Measurements from ENCODE around the gene SYP.

The SYP gene

DNA sequence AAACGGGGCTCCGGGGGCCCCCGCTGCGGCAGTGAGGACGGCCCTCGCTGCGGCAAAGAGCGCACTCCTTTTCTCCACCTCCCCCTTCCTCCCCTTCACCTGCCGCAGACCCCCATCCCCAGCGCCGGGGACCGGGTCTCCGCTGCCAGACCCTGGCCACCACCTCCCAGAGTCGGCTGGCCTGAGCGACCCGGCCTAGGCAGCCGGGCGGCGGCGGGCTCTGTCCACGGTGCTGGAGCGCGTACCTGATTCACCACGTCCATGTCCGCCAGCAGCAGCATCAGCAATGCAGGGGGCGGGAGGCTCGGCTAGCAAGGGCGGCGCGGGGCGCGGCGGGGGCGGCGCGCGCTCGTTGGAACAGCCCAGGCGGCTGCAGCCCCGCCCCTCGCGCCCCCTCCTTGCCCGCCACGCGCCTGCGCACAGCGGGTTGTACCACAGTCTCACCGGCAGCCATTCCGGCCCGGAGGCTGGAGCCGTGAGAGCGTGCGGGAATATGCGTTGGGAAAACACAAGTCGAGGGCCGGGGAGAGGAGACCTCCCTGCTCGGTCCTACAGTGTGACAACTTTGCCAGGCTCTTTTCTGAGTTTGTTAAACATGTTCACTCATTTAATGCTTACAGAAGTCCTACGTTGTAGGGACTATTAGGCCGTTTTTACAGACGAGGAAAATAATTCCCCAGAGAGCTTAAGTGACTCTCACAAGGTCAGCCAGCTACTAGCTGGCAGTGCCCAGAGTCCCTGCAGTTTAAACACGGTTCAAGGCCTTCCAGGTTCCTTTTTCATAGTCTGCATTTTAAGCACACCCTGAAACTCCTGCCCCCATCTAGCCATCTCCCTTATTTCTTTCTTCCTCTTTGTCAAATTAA is at the start of gene SYP:
SYP (minus strand) TSS at position 288 of the 866 bp plus-strand sequence; CDS start at position 281, 7 bp downstream.
- DNase-seq: peak; percentile 84

GRCh38 chrX:49249616-49250015 is 49.6 kb upstream of the SYP start:
- DNase-seq: no peak

- no peak for DNase-seq
Observed at GRCh38 chrX:49249071-49249470, 49.1 kb upstream of the SYP start.

GRCh38 chrX:49247916-49248811 is 48.2 kb upstream of the SYP start:
- no peak for DNase-seq

DNA sequence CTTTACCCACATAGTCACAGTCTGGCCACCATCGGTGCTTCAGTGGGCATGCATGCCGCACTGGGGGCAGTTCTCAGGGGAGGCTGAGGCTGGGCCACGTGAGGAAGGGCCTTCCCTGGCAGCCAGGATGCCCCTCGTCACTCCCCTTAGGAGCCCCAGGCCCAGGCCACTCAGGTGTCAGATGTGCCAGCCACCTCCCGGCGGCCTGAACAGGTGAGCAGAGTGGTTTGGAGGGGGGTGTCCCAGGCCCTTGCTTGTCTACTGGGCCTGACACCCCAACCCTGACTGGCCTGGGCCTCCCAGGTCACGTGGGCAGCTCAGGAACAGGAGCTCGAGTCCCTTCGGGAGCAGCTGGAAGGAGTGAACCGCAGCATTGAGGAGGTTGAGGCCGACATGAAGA is 47.4 kb upstream of the SYP start:
- DNase-seq: no peak

DNA sequence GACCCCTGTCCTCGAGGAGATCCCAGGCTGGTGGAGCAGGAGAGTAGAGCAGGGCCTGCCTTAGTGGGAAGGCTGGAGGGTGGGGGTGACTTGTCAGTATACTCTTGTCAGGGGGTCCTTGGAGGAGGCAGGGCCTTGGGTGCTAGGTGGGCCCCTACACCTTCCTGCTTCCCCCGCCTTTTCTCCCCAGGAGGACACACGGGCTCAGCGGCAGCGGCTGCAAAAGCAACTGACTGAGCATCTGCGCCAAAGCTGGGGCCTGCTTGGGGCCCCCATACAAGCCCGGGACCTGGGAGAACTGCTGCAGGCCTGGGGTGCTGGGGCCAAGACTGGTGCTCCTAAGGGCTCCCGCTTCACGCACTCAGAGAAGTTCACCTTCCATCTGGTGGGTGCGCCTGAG is 46.5 kb upstream of the SYP start:
- no peak for DNase-seq

- DNase-seq: no peak
Observed at GRCh38 chrX:49244207-49244606, 44.2 kb upstream of the SYP start.

GRCh38 chrX:49243166-49243565 is 43.2 kb upstream of the SYP start:
- DNase-seq: no peak

DNA sequence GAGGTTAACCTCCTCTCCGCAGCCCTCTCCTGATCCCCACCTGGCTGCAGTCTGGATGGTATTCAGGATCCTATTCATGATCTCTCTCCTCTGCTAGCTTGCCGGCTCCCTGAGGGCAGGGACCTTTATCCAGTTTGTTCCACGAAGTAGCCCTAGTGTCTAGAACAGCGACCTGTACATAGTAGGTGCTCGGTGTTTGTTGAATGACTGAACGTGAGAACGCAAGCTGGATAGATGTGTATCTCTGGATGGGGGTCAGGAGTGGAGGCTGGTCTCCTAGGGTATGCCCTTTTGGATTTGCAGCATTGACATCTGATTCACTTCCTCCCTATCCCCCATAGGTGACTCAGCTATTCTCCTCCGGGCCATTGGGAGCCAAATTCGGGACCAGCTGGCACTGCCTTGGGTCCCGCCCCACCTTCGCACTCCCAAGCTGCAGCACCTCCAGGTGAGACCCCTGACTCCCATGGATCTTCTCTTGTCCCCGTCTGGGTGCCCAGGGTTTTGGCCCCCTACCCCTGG is 42.6 kb upstream of the SYP start:
- DNase-seq: no peak

- DNase-seq: no peak
Observed at GRCh38 chrX:49238735-49239134, 38.7 kb upstream of the SYP start.

- no peak for DNase-seq
Observed at GRCh38 chrX:49237060-49237459, 37.1 kb upstream of the SYP start.

- DNase-seq: no peak
Observed at GRCh38 chrX:49233887-49234555, 34.0 kb upstream of the SYP start.

DNA sequence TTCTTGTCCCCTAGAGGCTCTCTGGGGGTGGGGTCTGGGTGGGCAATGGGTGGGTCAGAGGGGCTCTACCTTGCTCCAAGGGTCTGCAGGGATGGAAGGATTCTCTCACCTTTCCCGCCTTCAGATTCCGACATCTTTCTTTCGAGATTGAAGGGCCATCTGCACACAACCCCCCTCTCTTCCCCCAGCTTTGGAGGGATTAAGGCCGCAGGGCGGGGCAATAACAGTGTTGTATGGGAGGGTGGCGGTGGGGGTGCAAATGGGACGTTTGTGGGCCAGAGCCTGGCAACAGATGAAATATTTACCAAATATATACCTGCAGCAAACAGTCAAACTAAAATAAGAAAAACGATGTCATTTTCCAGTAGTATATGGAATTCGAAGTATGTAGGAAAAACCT is 33.2 kb upstream of the SYP start, which contains the start of gene CACNA1F:
CACNA1F (minus strand) TSS at position 165 of the 400 bp plus-strand sequence; CDS start at position 134, 31 bp downstream.
- DNase-seq: no peak

GRCh38 chrX:49232525-49232924 is 32.5 kb upstream of the SYP start:
- DNase-seq: no peak

DNA sequence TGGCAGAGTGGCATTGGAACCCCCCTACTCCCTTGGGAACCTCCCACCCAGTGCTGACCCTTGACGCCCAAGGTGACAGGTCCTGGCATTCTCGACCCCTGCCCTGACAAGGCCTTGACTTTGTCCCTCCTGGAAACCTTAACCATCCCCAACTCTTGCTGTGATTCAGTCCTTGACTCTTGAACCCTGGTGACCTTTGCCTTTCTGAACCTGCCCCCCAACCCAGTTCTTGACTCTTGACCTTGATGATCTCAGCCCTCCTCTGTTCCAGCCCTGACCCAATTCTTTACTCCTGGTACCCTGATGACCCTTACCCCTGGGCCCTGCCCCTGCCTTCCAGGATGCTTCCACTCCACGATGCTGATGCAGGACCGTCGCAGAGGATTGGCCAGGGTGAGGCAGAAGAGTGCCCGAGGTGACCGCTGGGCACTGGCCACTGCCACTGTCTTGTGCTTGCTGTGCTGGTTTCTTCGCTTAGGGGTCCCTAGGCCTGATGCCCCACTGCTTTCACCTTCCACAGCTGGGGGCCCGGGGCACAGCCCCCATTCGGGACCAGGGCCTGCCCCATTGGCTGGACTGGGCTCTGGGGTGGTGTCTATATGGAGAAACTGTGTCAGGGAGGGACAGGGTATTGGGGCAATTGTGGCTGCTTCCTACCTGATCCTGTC is 31.5 kb upstream of the SYP start:
- no peak for DNase-seq

GRCh38 chrX:49230500-49231232 is 30.7 kb upstream of the SYP start:
- DNase-seq: peak; percentile 84

GRCh38 chrX:49228185-49228584 is 28.2 kb upstream of the SYP start:
- DNase-seq: no peak

GRCh38 chrX:49227726-49228125 is 27.7 kb upstream of the SYP start:
- no peak for DNase-seq

DNA sequence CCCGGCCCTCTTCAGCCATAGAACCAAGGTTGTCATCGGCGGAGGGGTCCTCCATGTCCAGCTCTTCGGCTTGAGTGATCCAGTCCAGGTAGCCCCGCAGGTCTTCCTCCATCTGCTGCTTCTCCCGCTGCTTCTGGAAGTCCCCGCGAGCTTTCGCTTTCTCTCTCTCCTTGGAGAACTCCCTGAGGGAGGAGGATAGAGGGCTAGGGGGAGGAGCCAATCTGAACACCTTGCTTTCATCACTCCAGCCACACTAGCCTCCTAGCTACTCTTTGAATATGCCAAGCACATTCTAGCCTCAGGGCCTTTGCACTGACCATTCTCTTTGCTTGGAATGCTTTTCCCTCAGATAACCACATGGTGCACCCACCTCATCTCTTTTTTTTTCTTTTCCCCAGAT is 27.0 kb upstream of the SYP start:
- DNase-seq: no peak

DNA sequence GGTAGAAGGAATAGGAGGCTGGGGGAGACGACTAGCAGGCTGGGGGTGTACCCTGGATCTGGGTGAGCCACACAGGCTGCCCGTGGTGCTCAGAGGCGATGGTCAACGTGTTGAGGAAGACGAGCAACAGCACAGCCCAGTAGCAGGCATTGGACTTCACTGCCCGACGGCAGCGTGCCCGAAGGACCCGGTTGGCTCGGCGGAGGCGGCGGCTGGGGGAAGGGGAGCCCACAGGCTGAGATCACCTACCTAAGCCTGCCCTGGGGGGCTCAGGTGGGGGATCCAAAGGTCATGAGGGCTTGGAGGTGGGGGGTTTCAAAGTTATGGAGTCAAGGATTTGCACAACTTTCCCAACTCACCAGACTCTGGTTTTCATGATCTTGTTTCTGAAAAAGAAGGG is 25.9 kb upstream of the SYP start:
- DNase-seq: no peak

GRCh38 chrX:49221868-49222267 is 21.9 kb upstream of the SYP start:
- DNase-seq: no peak

DNA sequence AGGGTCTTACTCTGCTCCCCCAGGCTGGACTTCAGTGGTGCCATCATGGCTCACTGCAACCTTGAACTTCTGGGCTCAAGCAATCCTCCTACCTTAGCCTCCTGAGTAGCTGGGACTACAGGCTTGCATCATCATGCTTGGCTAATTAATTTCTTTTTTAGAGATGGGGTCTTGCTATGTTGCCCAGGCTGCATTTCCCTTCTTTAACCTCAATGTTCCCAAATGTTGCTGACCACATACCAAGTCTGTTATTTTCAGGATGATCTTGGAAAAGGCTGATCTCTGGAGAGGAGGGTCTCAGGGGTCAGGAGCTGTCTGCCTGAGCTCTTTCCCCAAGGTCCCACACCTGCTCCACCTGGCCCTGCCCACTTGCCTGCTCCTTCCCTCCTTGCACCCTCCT is 20.1 kb upstream of the SYP start:
- DNase-seq: no peak

All from NCI-H146 (cell line).